Measurements from ENCODE around the gene MAGI2.

DNA sequence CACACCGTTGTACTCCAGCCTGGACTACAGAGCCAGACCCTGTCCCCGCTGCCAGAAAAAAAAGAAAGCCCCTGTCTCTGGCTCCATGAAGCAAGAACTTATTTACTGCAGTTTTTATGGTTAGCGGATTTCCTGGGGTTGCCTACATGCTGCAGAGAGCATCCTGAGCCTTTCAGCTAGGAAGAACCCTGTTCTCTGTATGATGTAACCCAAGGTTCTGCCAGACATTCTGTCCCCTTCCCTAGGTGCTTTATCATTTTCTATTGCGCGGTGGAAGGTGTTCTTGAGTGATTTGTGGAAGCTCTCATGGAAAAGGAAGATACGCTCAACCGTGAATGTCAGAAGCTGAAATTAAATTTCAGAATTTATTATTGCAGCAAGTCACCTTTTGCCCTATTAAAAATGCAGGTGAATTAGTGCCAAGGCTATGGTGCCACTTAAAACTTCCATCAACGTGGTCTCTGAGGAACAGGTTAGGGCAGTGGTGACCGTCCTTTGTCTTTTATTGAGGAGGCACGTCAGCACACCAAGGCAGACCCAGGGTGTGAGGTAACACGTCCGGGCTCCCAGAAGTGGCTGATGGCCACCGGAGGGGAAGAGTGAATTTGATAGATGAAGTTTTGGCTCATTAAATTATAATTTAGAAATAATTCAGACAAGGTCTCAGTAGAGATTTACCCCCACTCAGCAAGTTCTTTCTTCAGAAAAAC is 1381.8 kb downstream of the MAGI2 start:
- TF ChIP-seq, protein P1, sequence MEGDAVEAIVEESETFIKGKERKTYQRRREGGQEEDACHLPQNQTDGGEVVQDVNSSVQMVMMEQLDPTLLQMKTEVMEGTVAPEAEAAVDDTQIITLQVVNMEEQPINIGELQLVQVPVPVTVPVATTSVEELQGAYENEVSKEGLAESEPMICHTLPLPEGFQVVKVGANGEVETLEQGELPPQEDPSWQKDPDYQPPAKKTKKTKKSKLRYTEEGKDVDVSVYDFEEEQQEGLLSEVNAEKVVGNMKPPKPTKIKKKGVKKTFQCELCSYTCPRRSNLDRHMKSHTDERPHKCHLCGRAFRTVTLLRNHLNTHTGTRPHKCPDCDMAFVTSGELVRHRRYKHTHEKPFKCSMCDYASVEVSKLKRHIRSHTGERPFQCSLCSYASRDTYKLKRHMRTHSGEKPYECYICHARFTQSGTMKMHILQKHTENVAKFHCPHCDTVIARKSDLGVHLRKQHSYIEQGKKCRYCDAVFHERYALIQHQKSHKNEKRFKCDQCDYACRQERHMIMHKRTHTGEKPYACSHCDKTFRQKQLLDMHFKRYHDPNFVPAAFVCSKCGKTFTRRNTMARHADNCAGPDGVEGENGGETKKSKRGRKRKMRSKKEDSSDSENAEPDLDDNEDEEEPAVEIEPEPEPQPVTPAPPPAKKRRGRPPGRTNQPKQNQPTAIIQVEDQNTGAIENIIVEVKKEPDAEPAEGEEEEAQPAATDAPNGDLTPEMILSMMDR (IDR thresholded peaks at IDR 0.05) = no peak
- no peak for TF ChIP-seq POLR2A (IDR thresholded peaks at IDR 0.05)
- TF ChIP-seq POLR2AphosphoS5 (IDR thresholded peaks at IDR 0.05; ENCODE audit: insufficient read depth in 1 of 2, low read depth in 1 of 2) = no peak
